Liver (tissue), 9 donors: ENCODE results near the gene INPPL1. TPM values are rescaled to one million over a fixed set of nuclear protein-coding genes. Genes with fewer than 3 reads are reported as not detected.

ENCODE experiments used
- DNase-seq: peaks from one replicate; pipeline ENCODE4 v3.0.0-alpha.2; 2017; ENCODE audit warnings: low spot score
- H3K27ac ChIP-seq, 2 donors: one replicate each; pipeline ENCODE4 v1.7.0; 2013; ENCODE audit warnings: inconsistent platforms in 2 of 2, low read length in 2 of 2, control low read depth in 1 of 2, low read depth in 1 of 2, mild to moderate bottlenecking in 1 of 2
- H3K27me3 ChIP-seq, 4 donors: one replicate each; pipeline versions ENCODE4 v1.6.1 to v1.7.0; 2013; ENCODE audit warnings: low read length in 3 of 4, inconsistent platforms in 1 of 4, mild to moderate bottlenecking in 1 of 4, moderate library complexity in 1 of 4; ENCODE audit not compliant: control insufficient read depth in 4 of 4, insufficient read depth in 4 of 4
- H3K36me3 ChIP-seq, 4 donors: one replicate each; pipeline versions ENCODE4 v1.6.1 to v1.7.0; 2013; ENCODE audit warnings: low read length in 3 of 4, mild to moderate bottlenecking in 3 of 4, low read depth in 1 of 4, moderate library complexity in 1 of 4; ENCODE audit not compliant: control insufficient read depth in 4 of 4, insufficient read depth in 3 of 4
- H3K4me1 ChIP-seq, 4 donors: one replicate each; pipeline versions ENCODE4 v1.6.1 to v1.7.0; 2013; ENCODE audit warnings: low read length in 3 of 4, mild to moderate bottlenecking in 3 of 4, moderate library complexity in 1 of 4; ENCODE audit not compliant: control insufficient read depth in 4 of 4, insufficient read depth in 4 of 4
- H3K4me3 ChIP-seq, 3 donors: one replicate each; pipeline versions ENCODE4 v1.6.1 to v1.7.0; 2013; ENCODE audit warnings: low read length in 3 of 3, control low read depth in 1 of 3, low read depth in 1 of 3, mild to moderate bottlenecking in 1 of 3
- H3K9ac ChIP-seq, 2 donors: one replicate each; pipeline ENCODE4 v1.7.0; 2013; ENCODE audit warnings: low read length in 2 of 2, mild to moderate bottlenecking in 2 of 2, moderate library complexity in 2 of 2, control low read depth in 1 of 2, low read depth in 1 of 2
- H3K9me3 ChIP-seq, 4 donors: one replicate each; pipeline versions ENCODE4 v1.6.1 to v1.7.0; 2013; ENCODE audit warnings: low read length in 3 of 4; ENCODE audit not compliant: control insufficient read depth in 4 of 4
- ATF3 ChIP-seq: IDR thresholded peaks from 2 replicates; pipeline ENCODE4 v1.6.1; 2016; ENCODE audit warnings: antibody characterized with exemption
- EGR1 ChIP-seq, 2 donors: IDR thresholded peaks; 2 replicates each; pipeline ENCODE4 v1.6.1; 2016 to 2018; ENCODE audit warnings: antibody characterized with exemption in 2 of 2, low read depth in 2 of 2
- FOXA2 ChIP-seq: IDR thresholded peaks from 2 replicates; pipeline ENCODE4 v1.6.1; 2016; ENCODE audit warnings: antibody characterized with exemption
- GABPA ChIP-seq, 2 donors: IDR thresholded peaks in 1 of 2; conservative IDR thresholded peaks in 1 of 2; 2 replicates each; pipeline ENCODE4 v1.6.1; 2016; ENCODE audit warnings: antibody characterized with exemption in 2 of 2, mild to moderate bottlenecking in 1 of 2, moderate library complexity in 1 of 2
- HNF4G ChIP-seq: IDR thresholded peaks from 2 replicates; pipeline ENCODE4 v1.6.1; 2016; ENCODE audit warnings: antibody characterized with exemption
- JUND ChIP-seq, 2 donors: IDR thresholded peaks; 2 replicates each; pipeline ENCODE4 v1.6.1; 2016; ENCODE audit warnings: antibody characterized with exemption in 2 of 2
- MAX ChIP-seq: IDR thresholded peaks from 2 replicates; pipeline ENCODE4 v1.6.1; 2016; ENCODE audit warnings: antibody characterized with exemption
- NR2F2 ChIP-seq: IDR thresholded peaks from 2 replicates; pipeline ENCODE4 v1.6.1; 2016; ENCODE audit warnings: antibody characterized with exemption
- RAD21 ChIP-seq, 2 donors: IDR thresholded peaks; 2 replicates each; pipeline ENCODE4 v1.6.1; 2016; ENCODE audit warnings: antibody characterized with exemption in 2 of 2, mild to moderate bottlenecking in 2 of 2
- RXRA ChIP-seq, 2 donors: IDR thresholded peaks; 2 replicates each; pipeline ENCODE4 v1.6.1; 2017 to 2018; ENCODE audit warnings: antibody characterized with exemption in 2 of 2, mild to moderate bottlenecking in 1 of 2
- SP1 ChIP-seq: IDR thresholded peaks from 2 replicates; pipeline ENCODE4 v1.6.1; 2018; ENCODE audit warnings: antibody characterized with exemption, mild to moderate bottlenecking
- TAF1 ChIP-seq: conservative IDR thresholded peaks from 2 replicates; pipeline ENCODE4 v1.6.1; 2016; ENCODE audit warnings: antibody characterized with exemption, mild to moderate bottlenecking
- WGBS: extraction: QIAGEN DNeasy Blood & Tissue Kit; methylation state at CpG from one replicate; pipeline ENCODE4 v1.1.7; 2013; 5-methylcytosine and 5-hydroxymethylcytosine counted together
- polyA plus RNA-seq, 2 donors: library from polyadenylated mRNA; stranded (reverse) in 1 of 2; unstranded in 1 of 2; fragments of 200-250 nt in 1 of 2; fragments of >200 nt in 1 of 2; fragmentation: Nextera tagmentation in 1 of 2; extraction: Ambion mirVana in 1 of 2; gene quantifications; one replicate each; pipeline versions ENCODE4 v1.2.1 to v1.2.3, GENCODE V29; 2013 to 2015
- total RNA-seq, 2 donors: library from RNA; depleted of rRNA; stranded (reverse); fragments of >200 nt; gene quantifications; one replicate each; pipeline ENCODE4 v1.2.3, GENCODE V29; 2014
- TF ChIP-seq, protein P1 (sequence below): IDR thresholded peaks from 2 replicates; pipeline ENCODE4 v1.6.1; 2016; ENCODE audit warnings: antibody characterized with exemption, mild to moderate bottlenecking
- TF ChIP-seq, protein P2 (sequence below): fragments of 150-350 bp; IDR thresholded peaks from 2 replicates; pipeline ENCODE4 v1.5.1; 2017; ENCODE audit warnings: improper control_type of control experiment, low read depth, low read length; ENCODE audit not compliant: missing input control
- TF ChIP-seq, protein P3 (sequence below): IDR thresholded peaks from 2 replicates; pipeline ENCODE4 v1.6.1; 2016; ENCODE audit warnings: antibody characterized with exemption
- donor health status: healthy.
- donor health status: healthy.
- donor health status: healthy.
- donor health status: healthy.
- donor health status: healthy.

The INPPL1 gene
- total and polyA plus RNA-seq, 4 donors: 7.2 to 29.0 (median 17.1) TPM

DNA sequence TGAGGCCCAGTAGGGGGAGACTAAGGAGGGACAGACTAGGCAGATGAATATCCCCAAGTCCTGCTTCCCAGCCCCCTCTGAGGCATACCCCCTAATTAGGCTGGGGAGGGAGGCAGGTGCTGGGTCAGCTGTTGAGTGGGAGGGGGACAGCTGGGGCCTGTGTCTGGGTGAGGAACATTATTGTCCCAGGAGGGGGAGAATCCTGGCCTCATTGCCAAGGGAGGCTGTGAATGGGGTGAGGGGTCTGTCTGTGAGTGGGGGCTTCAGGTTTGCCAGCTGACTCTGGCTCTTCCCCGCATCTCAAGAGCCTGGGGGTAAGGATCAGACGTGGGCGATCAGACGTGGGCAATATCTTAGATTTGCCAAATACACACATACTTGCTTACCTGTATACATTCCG lies 2.1 kb downstream of the INPPL1 start:
- 94% methylated on average over 5 of the region's 5 CpGs for WGBS
- Histone ChIP-seq H3K4me3 (no peak overlapping the region), H3K9me3 (no peaks in the 10 kb centered on the region), H3K9ac (no peak overlapping the region), H3K36me3 (peaks cover 16 to 36% (median 22%) of the 10 kb centered on the region in 4 donors), H3K4me1 (peaks cover 1 to 23% (median 11%) of the 10 kb centered on the region in 4 donors), H3K27me3 (no peaks in the 10 kb centered on the region), H3K27ac (no peak overlapping the region)
- TF ChIP-seq, protein P1, sequence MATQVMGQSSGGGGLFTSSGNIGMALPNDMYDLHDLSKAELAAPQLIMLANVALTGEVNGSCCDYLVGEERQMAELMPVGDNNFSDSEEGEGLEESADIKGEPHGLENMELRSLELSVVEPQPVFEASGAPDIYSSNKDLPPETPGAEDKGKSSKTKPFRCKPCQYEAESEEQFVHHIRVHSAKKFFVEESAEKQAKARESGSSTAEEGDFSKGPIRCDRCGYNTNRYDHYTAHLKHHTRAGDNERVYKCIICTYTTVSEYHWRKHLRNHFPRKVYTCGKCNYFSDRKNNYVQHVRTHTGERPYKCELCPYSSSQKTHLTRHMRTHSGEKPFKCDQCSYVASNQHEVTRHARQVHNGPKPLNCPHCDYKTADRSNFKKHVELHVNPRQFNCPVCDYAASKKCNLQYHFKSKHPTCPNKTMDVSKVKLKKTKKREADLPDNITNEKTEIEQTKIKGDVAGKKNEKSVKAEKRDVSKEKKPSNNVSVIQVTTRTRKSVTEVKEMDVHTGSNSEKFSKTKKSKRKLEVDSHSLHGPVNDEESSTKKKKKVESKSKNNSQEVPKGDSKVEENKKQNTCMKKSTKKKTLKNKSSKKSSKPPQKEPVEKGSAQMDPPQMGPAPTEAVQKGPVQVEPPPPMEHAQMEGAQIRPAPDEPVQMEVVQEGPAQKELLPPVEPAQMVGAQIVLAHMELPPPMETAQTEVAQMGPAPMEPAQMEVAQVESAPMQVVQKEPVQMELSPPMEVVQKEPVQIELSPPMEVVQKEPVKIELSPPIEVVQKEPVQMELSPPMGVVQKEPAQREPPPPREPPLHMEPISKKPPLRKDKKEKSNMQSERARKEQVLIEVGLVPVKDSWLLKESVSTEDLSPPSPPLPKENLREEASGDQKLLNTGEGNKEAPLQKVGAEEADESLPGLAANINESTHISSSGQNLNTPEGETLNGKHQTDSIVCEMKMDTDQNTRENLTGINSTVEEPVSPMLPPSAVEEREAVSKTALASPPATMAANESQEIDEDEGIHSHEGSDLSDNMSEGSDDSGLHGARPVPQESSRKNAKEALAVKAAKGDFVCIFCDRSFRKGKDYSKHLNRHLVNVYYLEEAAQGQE: no peak
- TF ChIP-seq ATF3 (no peak), FOXA2 (no peak), RXRA (IDR thresholded peaks at IDR 0.05) (no peak), HNF4G (no peak), SP1 (no peak), MAX (no peak), JUND (IDR thresholded peaks at IDR 0.05) (no peak), GABPA (IDR thresholded peaks at IDR 0.05 in 1 of 2, conservative IDR thresholded peaks at IDR 0.05 in 1 of 2) (no peak), EGR1 (IDR thresholded peaks at IDR 0.05; ENCODE audit: low read depth in 2 of 2) (no peak)
- TF ChIP-seq, protein P2, sequence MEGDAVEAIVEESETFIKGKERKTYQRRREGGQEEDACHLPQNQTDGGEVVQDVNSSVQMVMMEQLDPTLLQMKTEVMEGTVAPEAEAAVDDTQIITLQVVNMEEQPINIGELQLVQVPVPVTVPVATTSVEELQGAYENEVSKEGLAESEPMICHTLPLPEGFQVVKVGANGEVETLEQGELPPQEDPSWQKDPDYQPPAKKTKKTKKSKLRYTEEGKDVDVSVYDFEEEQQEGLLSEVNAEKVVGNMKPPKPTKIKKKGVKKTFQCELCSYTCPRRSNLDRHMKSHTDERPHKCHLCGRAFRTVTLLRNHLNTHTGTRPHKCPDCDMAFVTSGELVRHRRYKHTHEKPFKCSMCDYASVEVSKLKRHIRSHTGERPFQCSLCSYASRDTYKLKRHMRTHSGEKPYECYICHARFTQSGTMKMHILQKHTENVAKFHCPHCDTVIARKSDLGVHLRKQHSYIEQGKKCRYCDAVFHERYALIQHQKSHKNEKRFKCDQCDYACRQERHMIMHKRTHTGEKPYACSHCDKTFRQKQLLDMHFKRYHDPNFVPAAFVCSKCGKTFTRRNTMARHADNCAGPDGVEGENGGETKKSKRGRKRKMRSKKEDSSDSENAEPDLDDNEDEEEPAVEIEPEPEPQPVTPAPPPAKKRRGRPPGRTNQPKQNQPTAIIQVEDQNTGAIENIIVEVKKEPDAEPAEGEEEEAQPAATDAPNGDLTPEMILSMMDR: no peak
- TF ChIP-seq, protein P3, sequence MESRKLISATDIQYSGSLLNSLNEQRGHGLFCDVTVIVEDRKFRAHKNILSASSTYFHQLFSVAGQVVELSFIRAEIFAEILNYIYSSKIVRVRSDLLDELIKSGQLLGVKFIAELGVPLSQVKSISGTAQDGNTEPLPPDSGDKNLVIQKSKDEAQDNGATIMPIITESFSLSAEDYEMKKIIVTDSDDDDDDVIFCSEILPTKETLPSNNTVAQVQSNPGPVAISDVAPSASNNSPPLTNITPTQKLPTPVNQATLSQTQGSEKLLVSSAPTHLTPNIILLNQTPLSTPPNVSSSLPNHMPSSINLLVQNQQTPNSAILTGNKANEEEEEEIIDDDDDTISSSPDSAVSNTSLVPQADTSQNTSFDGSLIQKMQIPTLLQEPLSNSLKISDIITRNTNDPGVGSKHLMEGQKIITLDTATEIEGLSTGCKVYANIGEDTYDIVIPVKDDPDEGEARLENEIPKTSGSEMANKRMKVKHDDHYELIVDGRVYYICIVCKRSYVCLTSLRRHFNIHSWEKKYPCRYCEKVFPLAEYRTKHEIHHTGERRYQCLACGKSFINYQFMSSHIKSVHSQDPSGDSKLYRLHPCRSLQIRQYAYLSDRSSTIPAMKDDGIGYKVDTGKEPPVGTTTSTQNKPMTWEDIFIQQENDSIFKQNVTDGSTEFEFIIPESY: no peak
- no peak for DNase-seq

DNA sequence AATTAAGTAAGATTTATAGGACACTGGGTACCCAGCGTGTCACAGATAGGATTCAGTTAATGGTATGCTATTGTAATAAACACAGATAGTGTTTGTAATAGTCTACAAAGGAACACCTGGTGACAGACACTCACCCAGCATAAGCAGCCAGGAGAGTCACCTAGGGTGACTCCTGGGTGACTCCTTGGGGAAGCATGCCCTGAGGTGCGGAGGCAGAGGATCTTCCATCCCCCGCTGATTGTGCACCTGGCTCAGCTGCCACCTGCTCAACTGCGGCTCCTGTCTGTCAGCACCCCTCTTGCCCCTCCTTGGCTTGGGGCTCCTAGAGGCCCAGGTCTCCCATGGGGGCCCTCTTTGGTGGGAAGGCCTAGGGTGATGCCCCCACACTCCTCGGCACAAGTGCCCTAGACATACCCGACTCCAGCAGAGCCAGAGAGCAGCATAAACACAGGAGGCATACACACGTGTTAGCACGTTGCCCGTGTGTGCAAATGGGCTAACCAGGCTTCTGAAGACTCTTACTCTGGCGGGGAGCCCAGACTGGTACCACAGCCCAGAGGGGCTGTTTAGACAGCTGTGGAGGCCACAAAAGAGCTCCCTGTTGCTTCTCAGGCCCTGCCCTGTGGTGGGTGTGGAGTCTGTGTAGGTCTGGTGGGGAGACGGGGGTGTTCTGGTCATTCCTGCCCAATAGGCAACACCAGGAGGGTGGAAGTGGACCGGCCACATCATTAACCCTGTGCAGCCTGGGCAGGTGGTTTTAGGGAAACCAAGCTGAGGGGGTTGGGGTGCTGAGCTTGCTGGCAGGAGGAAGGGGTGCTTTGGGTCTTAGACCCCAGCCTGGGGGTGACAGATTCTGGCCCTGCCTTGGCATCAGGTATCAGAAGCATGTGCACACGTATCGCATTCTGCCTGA lies 3.0 kb downstream of the INPPL1 start:
- 93% methylated on average over 14 of the region's 14 CpGs for WGBS
- H3K27ac ChIP-seq: no peak overlapping the region
- no peak for DNase-seq
- no peak for TF ChIP-seq RAD21 (IDR thresholded peaks at IDR 0.05)
- TF ChIP-seq EGR1 (IDR thresholded peaks at IDR 0.05; ENCODE audit: low read depth in 2 of 2): no peak
- TF ChIP-seq, protein P3: no peak
- TF ChIP-seq TAF1: no peak
- TF ChIP-seq, protein P2: no peak
- TF ChIP-seq MAX: no peak
- no peak for TF ChIP-seq GABPA (IDR thresholded peaks at IDR 0.05 in 1 of 2, conservative IDR thresholded peaks at IDR 0.05 in 1 of 2)
- TF ChIP-seq NR2F2: no peak
- no peak for TF ChIP-seq RXRA (IDR thresholded peaks at IDR 0.05)
- no peak for TF ChIP-seq JUND (IDR thresholded peaks at IDR 0.05)

More for the DNA sequence above, 3.0 kb downstream of the INPPL1 start:
- Histone ChIP-seq H3K9me3 (no peaks in the 10 kb centered on the region), H3K4me3 (no peak overlapping the region), H3K9ac (no peak overlapping the region), H3K4me1 (peaks cover 1 to 21% (median 8%) of the 10 kb centered on the region in 4 donors), H3K27me3 (no peaks in the 10 kb centered on the region), H3K36me3 (peaks cover 21 to 44% (median 26%) of the 10 kb centered on the region in 4 donors)
